GM19239 (cell line): ENCODE results near the gene GUCY1A1.
"Not testable (repeated sequence)": the region's sequence is repeated elsewhere in the genome, so short reads cannot be mapped to it uniquely, and the experiment has no call there.

Source experiments
- DNase-seq: peaks from one replicate; pipeline ENCODE4 v3.0.0; 2011; ENCODE audit warnings: low spot score; ENCODE audit not compliant: insufficient read length
- FAIRE-seq: peaks from 2 replicates; lab custom pipeline; 2011; peaks lifted over from hg19 to GRCh38; lab: Jason Lieb, UNC

The GUCY1A1 gene, protein sequence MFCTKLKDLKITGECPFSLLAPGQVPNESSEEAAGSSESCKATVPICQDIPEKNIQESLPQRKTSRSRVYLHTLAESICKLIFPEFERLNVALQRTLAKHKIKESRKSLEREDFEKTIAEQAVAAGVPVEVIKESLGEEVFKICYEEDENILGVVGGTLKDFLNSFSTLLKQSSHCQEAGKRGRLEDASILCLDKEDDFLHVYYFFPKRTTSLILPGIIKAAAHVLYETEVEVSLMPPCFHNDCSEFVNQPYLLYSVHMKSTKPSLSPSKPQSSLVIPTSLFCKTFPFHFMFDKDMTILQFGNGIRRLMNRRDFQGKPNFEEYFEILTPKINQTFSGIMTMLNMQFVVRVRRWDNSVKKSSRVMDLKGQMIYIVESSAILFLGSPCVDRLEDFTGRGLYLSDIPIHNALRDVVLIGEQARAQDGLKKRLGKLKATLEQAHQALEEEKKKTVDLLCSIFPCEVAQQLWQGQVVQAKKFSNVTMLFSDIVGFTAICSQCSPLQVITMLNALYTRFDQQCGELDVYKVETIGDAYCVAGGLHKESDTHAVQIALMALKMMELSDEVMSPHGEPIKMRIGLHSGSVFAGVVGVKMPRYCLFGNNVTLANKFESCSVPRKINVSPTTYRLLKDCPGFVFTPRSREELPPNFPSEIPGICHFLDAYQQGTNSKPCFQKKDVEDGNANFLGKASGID

DNA sequence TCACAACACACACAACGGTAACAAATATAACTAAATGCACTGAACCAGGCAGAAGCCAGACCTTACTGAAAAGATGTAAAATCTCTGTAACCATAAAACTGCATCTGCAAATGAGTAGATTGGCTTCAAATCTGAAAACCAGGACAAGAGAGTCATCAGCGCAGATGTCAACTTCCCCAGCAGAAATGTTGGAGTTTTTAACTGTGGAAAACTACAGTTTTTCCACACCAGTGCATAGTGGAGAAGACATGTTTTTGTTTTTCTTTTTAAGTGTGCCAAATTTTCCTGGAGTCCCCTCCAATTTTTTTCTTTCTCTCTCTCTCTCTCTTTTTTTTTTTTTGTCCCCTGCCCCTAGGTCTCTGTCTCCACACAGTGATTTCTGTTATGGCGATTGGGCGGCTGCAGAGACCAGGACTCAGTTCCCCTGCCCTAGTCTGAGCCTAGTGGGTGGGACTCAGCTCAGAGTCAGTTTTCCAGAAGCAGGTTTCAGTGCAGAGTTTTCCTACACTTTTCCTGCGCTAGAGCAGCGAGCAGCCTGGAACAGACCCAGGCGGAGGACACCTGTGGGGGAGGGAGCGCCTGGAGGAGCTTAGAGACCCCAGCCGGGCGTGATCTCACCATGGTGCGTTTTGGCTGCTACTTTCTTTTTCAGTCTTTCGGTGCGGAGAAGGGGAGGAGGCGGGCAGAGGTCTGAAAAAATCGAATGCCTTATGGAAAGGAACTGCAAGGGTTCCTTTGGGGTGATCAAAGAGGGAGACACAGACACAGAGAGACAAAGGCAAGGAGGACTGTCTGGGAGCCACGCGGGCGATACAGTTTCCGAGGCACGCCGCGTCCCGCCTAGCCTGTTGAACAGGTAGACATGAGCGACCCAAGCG, at the start of gene GUCY1A1:
Gene GUCY1A1, plus strand, starts transcription at position 505 of the 878 bp plus-strand sequence. CDS start 30,020 bp downstream, outside the sequence.
- DNase-seq: peak; percentile 18
- FAIRE-seq: peak; percentile 87

DNA sequence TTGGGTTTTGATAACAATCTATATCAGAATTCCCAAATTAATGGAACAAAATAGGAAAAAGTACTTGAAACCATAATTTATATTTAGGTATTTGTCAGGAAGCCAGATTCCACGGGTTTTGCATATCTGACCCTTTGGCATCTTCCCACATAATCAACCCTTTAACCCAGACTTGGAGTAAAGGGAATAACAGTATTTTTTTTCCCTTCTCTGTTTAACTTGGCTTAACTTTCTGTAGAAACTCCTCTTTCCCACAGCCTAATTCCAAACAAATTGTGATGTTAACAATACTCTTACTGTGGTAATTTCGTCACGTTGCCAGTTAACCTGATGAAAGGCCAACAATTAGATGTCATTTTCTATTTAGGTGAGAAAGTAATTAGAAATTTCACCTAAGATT, 49.4 kb upstream of the GUCY1A1 start:
- FAIRE-seq (no peak), DNase-seq (no peak)

DNA sequence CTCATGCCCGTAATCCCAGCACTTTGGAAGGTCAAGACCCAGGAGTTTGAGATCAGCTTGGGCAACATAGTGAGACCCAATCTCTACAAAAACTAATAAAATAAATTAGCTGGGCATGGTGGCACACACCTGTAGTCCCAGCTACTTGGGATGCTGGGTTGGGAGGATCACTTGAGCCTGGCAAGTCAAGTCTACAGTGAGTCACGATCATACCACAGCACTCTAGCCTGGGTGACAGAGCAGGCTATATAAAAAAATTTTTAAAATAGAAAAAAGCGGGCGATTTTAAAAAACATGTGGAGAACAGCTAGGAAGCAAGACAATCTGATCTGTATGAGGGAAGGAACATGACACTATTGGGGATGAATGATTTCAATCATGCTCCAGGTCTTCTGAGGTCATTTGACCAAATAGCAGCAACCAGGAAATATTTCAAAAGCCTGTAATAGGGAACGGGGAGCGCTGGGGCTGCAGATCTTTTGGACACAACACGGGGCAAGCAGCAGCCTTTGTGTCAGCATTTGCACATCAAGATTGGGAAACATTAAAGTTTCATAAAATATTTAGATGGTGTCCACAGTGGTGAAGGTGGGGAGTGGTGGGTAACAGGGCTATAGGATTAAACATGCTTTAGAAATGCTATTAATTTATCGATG, 48.3 kb upstream of the GUCY1A1 start:
- DNase-seq (no peak), FAIRE-seq (no peak)

DNA sequence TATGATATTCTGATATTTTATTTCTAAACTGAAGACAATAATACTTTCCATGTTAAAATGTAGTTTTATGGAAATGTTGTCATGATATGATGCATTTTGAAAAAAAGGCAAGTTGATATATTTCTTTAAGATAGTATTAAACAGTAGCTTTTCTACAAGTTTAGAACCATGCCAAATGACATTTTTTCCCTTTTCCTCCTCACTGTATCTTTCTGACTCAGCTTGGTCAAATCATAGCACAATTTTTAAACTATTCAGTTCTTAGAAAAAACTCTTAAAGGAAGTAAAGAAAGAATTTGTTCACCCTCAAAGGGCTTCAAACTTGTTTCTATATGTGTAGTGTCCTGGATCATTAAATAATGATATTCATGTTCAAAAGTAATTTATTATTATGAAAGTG, 46.0 kb upstream of the GUCY1A1 start:
- DNase-seq (no peak), FAIRE-seq (no peak)

DNA sequence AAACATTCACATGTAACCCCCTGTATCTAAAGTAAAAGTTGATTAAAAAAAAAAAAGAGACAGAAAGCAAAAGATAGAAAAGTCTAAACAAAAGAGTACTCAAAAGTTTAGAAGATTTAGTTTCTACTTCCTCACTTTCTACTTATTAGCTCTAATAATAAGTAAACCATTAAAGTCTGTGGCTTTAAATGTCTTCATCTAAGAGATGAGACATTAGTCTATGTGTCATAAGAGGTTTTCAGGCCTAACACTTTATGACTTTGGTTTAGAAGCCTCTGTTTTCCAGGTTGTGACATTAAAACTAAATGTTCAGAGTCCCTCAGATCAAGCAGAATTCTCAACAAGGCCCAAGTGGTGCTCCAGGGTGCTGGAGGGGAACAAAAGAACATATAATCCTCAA, 42.2 kb upstream of the GUCY1A1 start:
- DNase-seq (peak; percentile 25), FAIRE-seq (peak; percentile 80)

DNA sequence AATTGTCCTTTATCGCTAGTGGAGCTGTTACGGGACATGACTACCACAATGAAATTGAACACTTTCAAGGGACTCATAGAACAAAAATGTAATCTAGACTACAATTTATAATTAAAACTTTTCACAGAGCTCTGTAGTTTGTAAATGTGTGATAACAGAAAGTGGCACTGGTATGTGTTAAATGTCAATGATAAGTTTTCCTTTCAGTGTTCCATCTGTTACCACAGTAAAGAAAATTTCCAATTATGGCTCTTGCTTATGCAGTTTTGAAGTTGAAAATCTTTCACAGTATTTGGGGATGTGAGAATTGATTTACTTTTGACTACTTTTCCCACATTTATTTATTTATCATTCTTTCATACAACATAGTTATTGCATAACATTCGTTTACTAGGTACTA, 40.1 kb upstream of the GUCY1A1 start:
- DNase-seq (no peak), FAIRE-seq (peak; percentile 21)

DNA sequence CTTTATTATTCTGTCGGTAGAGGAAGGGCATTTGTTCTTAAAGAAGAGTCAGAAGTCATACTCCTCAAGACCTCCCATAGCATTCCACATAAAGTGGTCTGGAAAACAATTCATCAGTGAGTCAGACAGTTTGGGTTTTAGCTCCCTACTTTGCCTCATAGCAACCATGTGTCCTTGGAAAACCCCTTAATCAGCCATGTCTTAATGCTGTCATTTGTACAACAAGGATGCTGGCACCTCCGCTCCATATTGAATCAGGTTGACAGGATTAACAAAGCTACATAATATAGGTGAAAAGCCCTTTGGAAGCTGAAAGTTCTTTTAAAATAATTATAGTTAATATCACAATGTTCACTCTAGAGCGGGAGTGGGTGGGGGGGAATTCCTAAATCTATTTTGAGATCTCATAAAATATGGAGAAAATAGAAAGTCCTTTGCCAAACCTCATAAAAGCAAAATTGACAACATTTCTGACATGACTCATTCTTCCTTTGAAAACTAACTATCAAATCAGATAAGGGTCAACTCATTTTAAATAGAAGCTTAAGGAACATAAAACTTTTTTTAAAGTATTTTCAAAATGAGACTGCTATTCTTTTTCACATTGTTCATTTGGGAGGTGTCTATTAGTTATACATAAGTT, 37.3 kb upstream of the GUCY1A1 start:
- FAIRE-seq (peak; percentile 18), DNase-seq (no peak)

DNA sequence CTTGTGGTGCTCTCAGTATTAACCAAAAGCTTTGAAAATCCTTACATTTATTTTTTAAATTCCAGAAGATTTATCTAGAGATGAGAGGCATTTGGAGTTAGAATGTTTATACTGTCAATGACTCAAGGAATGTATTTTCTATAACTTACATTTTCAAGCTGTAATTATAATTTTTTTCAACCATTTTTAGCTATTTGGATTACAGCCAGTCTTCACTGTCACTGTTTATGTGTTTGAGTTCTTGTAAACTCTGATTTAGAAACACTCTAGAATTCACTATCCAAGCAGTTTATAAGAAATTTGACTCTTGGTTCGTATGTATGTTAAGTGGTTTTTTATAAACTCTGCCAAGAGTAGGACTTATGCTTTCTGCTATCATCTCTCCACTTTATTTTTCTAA, 36.7 kb upstream of the GUCY1A1 start:
- peak; percentile 26 for FAIRE-seq
- no peak for DNase-seq

DNA sequence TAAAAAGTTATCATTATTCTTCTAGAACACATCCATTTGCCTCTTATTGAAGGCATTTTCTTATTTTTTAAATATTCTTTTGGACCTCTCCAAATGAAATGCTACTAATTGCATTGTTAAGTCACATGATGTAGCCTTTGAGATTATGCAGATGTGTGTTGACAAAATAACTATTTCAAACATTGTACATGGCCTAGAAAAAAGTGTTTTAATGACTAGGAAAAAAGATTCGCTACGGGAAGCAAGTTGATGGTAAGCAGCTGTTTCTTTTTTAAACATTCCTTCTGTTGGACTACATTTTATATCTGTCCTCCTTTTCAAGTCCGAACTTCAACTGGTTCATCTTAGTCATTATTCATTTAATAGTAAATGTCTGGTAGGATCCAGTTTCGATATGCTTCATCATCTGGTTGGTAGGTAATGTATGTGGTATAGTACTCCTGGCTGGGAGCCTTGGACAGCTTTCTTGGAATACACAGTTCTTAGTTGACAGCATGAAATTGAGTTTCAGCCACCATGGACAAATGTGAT, 34.3 kb upstream of the GUCY1A1 start:
- DNase-seq (no peak), FAIRE-seq (peak; percentile 11)

DNA sequence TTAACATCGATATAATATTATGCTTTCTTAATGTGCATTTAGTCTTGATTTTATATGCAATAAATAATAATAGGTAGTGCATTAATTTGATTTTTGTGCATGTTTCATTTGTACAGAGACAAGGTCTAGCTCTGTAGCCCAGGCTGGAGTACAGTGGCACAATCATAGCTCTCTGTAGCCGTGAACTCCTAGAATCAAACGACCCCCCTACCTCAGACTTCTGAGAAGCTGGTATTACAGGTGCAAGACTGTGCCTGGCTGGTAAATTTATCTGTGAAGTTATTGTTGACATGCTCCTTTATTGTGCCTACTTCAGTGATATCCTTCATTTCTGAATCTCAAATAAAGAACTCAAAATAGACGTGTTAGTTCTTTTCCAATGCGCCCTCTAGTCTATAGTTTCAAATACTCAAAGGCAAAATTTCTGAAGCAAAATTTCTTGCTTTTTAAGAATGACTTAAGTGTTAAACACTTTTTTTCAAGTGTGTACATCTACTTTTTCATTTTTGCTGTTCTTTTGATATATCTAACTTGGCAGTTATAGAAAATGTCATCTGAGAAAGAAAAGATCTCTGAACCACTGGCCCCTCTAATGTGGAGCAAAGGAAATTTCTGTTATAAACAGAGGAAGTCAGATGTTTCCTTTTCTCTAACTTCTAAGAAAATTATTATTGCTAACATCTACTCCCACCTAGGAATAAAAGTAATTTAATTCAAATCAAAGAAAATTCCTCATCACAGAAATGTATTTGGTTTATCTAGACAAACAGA, 28.3 kb upstream of the GUCY1A1 start:
- peak; percentile 79 for FAIRE-seq
- no peak for DNase-seq

DNA sequence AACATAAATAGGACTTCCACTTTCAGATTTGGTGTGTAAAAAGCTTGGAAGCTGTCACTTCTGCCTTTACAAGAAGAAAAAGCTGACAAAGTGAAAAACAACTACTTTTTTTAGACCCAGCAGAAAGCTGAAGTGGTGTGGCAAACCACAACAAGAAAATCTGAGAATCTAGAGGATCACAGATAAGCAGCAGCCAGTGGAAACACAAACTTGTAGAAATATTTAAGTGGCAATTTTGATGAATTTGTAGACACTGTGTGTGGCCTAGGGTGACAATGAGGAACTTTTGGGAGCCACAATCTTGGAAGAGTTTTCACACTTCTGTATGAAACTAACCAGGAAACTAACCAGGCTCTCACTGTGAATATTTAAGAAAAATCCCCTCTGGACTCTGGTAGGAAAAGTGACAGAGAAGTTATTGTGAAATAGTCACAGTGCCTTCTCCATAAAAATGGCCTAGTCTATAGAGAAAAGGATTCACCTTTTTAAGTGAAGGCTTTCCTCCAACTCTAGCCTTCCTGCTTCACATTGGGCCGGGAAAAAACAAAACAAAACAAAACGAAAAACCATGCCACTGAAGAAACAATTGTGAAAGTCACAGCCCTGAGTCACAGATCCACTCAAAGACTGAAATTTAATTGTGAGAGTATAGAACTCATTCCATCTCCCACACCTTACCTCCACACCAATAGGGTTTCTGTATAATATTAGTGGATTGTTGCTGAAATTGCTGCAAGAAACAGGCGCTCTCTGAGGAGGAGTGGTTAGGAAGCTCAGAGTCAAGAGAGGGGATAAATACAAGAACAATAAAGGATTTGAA, 26.7 kb upstream of the GUCY1A1 start:
- peak; percentile 27 for DNase-seq
- peak; percentile 78 for FAIRE-seq

DNA sequence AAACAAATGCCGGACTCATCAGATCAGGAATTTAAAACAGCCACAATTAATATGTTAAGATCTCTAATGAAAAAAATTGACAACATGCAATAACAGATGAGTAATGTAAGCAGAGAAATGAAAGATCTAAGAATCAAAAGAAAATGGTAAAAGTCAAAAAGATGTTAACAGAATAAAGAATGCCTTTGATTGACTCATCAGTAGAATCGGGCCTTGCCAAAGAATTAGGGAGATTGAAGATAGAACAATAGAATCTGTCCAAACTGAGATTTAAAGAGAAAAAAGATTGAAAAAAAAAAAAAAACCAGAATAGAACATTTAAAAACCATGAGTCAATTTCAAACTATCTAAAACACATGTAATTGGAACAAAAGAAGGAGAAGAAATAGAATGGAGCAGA, 25.9 kb upstream of the GUCY1A1 start:
- DNase-seq (no peak), FAIRE-seq (no peak)

DNA sequence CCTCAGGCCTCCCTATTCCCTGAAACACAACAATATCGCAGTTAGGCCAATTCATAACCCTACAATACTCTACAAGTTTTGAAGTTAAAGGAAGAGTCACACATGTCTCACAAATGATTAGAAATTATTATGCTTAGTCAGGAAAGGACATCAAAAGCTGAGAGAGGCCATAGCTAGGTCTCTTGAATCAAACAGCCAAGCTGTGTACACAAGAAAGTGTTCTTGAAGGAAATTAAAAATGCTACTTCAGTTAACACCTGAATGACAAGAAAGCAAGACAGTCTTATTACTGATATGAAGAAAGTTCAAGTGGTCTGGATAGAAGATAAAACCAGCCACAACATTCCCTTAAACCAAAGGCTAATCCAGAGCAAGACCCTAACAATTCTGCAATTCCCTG, 23.6 kb upstream of the GUCY1A1 start:
- FAIRE-seq (no peak), DNase-seq (no peak)

DNA sequence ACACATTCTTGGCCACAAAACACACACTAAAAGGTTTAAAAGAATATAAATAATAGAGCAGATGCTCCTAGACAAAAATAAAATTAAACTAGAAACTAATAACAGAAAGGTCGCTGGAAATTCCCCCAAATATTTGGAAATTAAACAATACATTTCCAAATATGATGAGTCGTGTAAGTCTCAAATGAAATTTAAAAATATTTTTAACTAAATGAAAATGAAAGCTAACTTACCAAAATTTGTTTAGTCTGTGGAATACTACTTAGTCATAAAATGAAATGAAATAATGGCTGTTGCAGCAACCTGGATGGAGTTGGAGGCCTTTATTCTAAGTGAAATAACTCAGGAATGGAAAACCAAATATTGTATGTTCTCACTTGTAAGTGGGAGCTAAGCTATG, 20.6 kb upstream of the GUCY1A1 start:
- FAIRE-seq (no peak), DNase-seq (no peak)

DNA sequence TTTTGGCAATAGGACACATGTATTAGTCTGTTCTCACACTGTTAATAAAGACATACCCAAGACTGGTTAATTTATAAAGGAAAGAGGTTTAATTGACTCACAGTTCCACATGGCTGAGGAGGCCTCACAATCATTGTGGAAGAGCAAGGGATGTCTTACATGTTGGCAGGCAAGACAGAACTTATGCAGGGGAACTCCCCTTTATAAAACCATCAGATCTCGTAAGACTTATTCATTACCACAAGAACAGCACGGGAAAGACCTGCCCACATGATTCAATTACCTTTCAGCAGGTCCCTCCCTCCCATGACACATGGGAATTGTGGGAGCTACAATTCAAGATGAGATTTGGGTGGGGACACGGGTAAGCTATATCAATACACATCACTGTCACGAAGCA, 15.9 kb upstream of the GUCY1A1 start:
- FAIRE-seq, DNase-seq: not testable (repeated sequence)

DNA sequence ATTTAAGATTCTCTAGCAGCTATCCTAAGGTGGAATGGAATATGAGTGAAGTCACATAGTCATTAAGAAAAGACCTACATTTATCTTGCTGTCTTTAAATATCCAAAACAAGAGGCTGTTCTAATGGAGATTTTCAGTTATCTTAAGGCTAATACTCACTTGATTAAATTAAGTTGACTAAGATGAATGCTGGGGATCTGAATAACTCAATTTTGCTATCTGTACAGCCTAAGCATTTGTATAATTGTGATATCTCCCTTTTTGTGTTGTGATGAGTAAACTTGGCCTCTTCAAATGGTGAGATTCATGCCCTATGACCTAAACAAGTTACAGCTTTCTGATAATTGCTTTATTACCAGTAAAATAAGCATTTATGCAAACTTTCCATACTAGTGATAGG, 13.6 kb upstream of the GUCY1A1 start:
- no peak for DNase-seq
- no peak for FAIRE-seq

DNA sequence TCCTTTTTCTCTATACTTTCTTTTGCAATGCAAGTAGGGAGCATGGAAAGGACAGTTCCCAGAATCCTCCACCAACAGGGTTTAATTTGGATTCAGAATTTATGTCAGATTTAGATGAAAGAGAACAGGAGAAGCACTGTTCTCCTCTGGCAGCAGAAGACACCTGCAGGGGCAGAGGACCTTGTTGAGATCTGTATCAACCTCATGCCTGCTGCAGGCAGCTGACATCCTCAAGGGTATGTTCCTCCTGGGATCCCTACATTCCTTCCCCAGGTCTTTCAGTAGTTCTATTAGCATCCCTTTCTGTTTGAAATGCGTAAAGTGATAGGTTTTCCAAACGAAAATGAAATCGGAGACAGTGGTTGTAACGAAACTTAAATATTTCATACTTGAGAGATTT, 10.6 kb upstream of the GUCY1A1 start:
- FAIRE-seq (peak; percentile 4), DNase-seq (no peak)

DNA sequence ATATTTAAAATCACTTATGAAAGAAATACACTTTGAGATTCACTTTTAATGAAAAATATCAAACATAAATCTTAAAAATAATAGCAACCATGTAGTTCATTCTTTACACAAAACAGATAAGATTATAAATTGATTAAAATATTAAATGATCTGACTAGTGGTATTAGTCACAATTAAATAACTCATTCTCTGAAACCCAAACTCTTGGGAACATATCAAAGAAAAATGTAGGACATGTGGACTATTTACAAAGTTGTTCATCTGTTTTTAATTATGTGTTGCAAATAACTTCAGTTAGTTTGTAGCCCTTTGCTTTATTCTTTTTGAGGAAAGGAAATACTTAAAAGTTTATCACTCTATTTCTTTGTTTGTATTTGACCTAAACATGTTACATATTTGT, 9.5 kb upstream of the GUCY1A1 start:
- peak; percentile 31 for FAIRE-seq
- DNase-seq: no peak
